ELR (cell line): Measurements from ENCODE around the gene ZMYND8.
"Not testable (repeated sequence)": the region's sequence is repeated elsewhere in the genome, so short reads cannot be mapped to it uniquely, and the experiment has no call there.

ENCODE experiments used
- DNase-seq: peaks from one replicate; pipeline ENCODE4 v3.0.0-alpha.2; 2015; ENCODE audit warnings: low read depth

ZMYND8 gene

DNA sequence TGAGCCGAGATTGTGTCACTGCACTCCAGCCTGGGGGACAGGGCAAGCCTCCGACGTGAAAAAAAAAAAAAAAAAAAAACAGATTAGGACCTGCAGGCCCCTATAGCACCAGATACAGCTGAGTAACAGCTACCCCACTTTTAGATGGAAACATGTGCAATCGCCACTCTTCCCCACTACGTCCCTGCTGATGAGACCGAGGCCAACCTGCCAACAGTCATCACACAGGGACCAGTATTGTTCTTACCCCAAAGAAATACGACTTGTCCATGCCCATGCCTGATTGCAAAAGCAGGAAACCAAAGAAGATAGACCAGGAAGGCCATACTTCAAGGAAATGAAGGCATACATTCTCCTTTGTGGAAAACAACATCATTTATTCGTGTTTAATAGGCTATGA lies 45.8 kb downstream of the ZMYND8 start:
- no peak for DNase-seq

DNA sequence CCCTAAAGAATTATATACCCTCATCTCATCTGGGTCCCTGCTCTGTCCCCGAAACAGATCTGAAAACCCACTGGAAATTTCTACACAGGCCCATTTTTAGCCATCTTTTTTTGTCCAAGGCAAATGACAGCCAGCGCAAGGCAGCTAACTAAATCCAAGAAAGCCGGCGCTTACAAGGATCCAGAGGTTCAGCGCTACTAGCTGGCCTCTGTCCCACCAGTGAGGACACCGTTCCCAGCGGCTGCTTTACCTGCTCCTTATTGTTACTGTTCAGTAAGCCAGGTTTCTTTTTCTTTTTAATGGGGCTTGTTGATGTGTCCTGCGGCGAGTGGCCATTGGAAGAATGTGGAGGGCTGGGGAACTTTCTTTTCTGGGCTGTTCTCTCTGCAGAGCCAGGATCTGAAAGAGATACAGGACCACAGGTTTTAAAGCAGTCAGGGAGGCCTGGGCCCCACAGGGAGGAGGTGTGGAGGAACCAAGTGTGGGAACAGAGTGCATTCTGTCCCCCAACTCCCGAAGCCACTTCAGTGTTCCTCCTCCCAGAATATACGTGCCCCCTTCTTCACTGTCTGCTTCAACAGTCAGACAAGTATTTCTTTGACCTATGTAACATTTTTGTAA lies 46.6 kb downstream of the ZMYND8 start:
- DNase-seq = no peak

DNA sequence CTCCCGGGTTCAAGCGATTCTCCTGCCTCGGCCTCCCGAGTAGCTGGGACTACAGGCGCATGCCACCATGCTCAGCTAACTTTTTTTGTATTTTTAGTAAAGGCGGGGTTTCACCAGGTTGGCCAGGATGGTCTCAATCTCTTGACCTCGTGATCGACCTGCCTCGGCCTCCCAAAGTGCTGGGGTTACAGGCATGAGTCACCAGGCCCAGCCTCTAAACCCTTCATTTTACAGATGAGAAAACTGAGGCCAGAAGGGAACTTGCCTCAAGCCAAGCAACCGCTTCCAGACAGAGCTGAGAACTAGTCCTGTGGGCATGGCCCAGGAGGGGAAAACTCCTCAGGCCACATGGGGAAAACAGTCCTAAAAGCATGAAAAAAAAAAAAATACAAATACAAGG lies 47.1 kb downstream of the ZMYND8 start:
- no peak for DNase-seq

DNA sequence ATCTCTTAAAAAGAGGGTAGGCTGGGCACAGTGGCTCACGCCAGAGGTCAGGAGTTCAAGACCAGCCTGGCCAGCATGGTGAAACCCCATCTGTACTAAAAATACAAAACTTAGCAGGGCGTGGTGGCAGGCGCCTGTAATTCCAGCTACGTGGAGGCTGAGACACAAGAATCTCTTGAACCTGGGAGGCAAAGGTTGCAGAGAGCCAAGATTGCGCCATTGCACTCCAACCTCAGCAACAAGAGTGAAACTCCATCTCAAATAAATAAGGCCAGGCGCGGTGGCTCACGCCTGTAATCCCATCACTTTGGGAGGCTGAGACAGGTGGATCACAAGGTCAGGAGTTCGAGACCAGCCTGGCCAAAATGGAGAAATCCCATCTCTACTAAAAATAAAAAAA lies 48.9 kb downstream of the ZMYND8 start:
- not testable (repeated sequence) for DNase-seq

DNA sequence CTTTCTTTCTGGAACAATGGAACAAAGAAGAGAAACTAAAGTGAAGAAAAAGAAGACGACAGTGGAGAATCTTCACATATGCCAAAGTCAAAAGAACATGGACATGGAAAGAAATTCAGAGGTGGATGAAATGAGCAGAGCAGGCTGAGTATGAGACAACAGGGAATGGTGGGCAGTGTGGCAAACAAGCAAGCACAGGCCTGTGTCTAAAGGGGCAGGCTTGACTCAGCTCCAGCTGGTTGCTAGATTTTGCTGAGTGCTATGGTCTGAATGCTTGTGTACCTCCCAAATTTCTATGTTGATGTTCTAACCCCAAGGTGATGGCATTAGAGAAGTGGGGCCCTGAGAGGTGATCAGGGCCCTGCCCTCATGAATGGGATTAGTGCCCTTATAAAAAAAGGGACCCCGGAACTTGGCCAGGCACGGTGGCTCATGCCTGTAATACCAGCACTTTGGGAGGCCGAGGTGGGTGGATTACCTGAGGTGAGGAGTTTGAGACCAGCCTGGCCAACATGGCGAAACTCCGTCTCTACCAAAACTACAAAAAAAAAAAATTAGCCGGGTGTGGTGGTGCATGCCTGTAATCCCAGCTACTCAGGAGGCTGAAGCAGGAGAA lies 49.6 kb downstream of the ZMYND8 start:
- no peak for DNase-seq

DNA sequence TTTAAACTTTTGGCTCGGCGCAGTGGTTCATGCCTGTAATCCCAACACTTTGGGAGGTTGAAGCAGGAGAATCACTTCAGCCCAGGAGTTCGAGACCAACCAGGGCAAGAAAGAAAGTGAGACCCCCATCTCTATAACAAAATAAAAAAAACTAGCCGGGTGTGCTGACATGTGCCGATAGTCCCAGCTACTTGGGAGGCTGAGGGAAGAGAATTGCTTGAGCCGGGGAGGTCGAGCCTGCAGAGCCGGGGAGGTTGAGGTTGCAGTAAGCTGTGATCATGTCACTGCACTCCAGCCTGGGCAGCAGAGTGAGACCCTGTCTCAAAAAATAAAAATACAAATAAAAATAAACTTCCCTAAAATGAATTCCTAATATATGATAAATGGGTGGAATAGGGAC lies 50.4 kb downstream of the ZMYND8 start:
- DNase-seq = no peak

DNA sequence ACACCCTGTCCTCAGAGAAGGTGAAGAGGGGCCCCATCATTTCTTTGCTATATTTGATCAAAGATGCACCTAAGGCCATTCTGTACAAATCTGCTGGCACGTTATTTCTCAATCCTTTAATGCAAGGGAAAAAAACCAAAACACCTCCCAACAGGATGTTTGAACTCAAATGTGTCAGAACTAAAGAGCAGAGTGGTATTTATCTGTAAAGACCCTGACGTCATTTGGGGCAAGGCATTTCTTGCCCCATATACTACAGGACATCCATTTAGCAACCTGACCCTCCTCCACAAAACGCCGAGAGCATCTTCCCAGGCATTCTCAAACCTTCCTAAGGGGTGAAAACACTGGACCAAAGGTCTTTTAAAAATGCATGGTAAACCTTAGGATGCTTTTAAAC lies 50.8 kb downstream of the ZMYND8 start:
- no peak for DNase-seq

DNA sequence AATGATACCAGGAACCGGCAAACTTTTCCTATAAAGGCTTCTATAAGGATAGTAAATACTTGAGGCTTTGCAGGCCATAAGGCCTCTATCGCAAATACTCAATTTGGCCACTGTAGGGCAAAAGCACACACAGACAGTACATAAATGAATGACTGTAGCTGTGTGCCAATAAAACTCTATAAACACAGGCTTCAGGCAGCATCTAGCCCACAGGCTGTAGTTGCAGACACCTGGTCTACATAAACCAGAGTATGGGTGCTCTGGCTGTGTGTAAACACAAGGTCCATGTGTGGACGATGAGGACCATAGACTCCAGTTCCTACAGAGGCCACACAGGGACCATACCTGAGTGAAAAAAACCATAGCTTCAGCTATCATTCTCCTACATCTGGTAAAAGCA lies 52.2 kb downstream of the ZMYND8 start:
- DNase-seq = peak; percentile 28

DNA sequence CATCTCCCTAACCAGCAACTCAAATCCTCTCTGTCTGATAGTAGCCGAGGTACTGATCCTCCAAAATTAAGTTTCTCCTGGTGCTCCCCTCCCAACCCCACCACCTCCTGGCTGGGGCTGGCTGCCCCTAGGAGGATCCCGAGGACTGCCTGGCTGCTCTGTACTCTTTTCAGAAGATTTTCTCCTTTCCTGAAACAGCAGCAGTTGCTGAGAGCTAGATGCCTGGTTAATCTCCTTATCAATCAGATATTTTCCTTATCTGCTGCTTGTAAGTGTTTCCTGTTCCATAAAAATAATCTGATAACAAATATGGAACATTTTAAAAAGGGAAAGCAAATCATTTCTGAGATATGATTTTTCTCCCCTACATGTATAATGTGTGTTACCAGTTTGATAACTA lies 52.8 kb downstream of the ZMYND8 start:
- no peak for DNase-seq

DNA sequence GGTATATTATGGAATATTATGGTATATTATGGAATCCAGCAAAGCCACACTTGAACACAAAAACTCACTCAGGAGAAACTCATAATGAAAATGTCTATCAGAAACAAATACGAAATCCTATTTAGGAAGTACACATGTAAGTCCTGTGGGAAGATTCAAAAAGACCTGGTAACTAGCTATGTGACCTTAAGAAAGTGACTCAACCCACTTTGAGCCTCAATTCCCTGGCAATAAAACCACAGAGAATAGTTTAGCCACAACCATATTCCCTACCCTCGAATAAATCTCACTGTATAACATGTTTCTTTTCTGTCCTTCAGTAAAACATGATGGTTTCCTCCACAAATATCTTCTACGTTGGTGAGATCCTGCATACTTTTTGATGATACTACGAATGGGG lies 56.4 kb downstream of the ZMYND8 start:
- peak; percentile 63 for DNase-seq

DNA sequence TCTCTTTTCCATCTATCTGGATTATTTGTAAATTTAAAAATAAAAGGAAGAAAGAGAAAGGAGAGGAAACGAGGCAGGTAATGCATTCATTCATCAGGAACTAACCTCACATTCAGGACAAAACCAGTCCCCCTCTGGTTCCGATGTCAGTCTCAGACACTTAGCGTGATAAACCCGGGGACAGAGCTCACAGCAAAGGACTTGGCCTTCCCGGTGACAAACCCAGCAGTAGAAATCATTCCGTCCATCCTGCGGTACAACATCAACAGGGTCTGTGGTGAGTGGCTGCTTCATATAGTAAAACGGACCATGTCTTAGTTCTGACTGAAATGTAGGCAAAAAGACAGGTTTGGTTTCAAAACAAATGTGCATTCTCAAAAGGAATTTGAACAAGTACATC lies 57.9 kb downstream of the ZMYND8 start:
- no peak for DNase-seq

DNA sequence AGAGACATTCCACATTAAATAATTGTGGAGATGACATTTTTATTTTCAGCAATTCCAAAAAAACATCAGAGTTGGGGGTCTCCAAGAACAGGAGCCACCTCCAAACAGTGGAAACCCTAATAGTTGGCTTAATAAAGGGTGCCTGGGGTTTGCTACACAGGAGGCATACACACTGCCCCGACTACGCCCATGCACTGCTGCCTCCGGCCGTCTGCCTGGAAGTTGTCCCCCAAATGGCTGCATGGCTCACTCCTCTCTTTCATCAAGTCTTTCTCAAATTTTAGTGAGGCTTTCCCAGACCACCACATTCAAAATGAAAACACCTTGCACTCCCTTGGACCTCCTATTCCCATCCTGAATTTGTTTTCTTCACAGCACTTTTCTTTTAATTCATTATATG lies 58.8 kb downstream of the ZMYND8 start:
- DNase-seq = no peak

DNA sequence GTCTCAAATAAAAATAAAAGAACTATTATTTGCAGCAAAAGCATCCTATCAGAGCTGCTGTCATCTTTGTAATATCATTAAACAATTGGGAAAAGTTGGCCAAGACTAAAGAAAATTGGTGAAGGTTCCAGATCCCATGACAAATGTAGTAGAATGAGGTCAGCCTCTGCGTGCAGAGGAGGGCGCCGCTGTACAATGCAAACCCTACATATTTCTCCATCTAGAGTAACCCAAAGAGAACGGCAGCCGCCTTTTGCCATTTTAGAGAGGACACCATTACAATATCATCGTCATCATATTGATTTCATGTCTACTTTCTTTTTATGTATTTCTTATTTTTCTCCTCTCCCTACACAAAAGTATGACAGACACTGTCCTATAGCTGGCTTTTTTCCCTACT lies 59.5 kb downstream of the ZMYND8 start:
- DNase-seq = peak; percentile 41

DNA sequence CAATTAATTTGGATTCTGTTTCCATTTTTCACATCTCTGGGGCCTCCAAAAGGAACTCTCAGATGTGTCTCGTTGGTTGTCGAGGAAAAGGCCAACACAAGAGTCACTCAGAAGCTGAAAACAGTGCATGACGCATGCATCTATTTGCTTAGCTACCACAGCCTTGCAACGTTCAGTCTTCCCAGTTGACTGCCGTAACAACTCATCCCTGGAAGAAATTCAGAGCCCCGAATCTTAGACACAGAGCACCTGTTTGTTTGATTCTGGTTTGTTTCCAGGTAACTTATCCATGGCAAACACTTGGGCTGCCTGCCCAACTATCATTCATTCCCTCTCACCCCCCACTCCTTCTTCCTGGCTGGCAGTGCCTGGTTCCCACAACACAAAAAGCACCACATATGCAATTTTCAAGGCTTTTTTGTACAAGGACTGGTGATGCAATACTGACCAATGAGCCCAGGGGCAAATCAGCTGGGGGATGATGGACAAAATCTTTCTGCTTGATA lies 60.5 kb downstream of the ZMYND8 start:
- no peak for DNase-seq

DNA sequence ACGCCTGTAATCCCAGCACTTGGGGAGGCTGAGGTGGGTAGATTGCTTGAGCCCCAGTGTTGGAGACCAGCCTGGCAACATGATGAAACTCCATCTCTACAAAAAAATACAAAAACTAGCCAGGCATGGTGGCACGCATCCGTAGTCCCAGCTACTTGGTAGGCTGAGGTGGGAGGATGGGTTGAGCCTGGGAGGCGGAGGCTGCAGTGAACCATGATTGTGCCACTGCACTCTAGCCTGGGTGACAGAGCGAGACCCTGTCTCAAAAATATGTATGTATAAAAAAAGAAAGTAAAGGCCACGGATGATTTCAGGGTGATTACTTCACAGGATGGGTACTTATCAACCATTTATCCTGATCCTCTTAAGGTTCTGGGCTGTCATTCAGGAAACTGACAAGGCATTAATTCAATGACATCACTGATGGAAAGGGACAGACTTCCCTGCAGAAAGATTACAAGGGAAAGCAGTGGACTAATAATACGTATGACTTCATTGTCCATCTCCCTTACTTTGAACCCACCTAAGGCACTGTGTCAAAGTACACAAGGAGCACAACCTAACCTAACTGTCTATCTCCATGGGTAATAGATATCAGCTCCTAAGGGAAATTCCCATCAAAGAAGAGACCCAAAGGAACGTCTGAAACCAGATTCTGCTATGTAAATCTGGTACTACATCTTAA lies 61.2 kb downstream of the ZMYND8 start:
- DNase-seq = no peak

DNA sequence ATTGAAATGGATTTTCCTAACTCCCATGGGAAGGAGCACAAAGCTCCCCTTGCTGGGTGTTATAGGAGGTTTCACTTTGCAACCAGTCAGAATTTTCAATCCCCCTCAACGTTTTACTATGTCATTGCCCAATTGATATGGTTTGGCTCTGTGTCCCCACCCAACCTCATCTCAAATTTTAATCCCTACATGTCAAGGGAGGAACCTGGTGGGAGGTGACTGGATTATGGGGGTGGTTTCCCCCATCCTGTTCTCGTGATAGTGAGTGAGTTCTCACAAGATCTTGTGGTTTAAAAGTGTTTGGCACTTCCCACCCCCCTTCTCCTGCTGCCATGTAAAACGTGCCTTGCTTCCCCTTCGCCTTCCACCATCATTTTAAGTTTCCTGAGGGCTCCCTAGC lies 62.9 kb downstream of the ZMYND8 start:
- DNase-seq = no peak

DNA sequence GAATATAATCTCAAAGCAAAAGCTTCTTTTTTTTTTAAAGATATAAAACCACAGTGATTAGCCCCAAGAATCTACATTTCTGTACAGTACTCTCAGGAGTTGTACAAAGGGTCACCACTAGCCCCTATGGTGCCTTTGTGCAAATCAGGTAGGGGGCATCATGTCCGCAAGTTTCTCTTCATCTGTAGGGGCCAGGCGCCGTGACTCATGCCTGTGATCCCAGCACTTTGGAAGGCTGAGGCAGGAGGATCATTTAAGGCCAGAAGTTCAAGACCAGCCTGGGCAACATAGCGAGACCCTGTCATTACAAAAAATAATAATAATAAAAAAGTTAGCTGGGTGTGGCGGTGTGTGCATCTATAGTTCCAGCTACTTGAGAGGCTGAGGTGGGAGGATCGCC lies 63.9 kb downstream of the ZMYND8 start:
- DNase-seq = no peak

DNA sequence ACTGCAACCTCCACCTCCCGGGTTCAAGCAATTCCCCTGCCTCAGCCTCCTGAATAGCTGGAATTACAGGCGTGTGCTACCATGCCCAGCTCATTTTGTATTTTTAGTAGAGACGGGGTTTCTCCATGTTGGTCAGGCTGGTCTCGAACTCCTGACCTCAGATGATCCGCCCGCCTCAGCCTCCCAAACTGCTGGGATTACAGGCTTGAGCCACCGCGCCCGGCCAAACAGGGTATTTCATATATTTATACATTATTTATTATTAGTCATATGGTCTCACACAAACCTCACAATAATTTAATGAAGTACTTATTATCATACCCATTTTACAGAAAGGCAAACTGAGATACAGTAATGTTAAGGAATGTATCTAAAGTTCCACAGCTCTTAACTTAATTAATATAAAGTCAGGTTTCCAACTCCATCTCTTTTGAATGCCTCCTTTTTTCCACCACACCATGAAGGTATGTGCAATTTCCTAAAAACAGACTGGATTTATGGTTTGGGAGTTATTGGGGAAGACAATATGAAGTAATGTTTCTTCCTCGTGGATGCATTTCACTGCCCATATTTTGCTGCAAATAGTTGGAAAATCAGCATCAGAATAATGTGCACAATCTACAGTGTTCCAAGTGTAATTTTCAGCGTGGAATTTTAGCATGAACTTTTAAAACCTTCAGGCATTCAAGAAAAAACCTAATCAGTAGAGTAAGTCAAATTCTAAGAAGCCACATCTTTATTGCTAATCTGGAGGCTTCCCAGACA lies 65.7 kb downstream of the ZMYND8 start:
- no peak for DNase-seq

DNA sequence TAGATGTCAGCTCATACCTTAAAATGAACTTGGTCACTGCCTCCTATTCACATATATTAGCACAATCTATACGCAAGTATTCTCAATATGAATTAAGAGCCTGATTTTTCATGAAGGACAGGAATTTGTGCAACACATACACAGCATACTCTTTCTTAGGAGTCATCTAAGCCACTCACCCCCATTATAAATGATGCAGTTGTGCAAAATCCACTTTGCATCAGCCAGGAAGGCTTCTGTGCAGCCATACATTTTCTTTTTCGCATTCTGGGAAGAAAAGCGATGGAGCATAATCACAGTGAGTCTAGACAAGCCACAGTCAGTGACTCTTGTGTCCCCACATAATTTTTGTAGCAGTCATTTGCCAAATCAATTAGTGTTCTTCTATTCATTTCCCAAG lies 66.5 kb downstream of the ZMYND8 start:
- no peak for DNase-seq

DNA sequence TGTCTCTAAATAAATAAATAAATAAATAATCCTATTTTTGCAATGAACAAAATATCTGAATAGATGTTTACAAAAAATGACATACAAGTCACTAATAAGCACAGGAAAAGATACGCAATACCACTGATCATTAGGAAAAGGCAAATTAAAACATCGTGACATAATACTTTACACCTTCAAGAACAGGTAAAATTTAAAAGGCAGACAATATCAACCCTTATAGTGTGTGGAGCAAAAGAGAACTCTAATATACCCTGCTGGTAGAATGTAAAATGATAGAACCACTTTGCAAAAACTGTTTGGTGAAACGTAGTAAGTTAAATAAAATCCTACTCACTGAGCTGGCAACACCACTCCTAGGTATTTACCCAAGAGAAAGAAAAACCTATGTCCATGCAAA lies 67.4 kb downstream of the ZMYND8 start:
- no peak for DNase-seq

DNA sequence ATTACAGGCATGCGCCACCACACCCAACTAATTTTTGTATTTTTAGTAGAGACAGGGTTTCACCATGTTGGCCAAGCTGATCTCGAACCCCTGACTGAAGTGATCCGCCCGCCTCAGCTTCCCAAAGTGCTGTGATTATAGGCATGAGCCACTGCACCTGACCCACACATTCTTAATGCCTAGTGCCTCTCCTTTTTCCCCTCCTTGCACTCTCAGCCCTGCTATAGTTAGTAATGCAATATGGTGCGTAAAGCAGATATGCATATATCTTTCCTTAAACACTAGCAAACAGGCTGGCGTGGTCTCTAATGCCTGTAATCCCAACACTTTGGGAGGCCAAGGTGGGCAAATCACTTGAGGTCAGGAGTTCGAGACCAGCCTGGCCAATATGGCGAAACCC lies 68.0 kb downstream of the ZMYND8 start:
- not testable (repeated sequence) for DNase-seq

DNA sequence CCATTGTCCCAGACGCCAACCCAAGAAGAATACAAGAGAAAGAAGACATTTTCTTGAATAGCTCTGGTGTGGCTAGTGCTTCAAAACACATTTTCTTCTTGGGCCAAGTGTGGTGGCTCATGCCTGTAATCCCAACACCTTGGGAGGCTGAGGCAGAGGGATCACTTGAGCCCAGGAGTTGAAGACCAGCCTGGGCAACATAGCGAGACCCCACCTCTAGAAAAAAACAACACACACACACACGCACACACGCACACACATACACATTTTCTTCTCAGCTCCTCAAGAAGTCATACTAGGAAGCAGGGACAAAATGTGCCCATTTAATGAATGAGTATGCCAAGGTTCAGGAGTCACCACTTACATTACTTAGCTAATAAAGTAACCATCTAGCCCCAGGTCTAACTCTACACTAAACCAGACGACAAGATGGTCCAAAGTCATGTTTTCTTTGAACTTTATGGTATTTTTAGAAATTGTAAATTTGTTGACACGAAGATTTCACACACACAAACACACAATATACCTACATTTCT lies 68.8 kb downstream of the ZMYND8 start:
- no peak for DNase-seq

DNA sequence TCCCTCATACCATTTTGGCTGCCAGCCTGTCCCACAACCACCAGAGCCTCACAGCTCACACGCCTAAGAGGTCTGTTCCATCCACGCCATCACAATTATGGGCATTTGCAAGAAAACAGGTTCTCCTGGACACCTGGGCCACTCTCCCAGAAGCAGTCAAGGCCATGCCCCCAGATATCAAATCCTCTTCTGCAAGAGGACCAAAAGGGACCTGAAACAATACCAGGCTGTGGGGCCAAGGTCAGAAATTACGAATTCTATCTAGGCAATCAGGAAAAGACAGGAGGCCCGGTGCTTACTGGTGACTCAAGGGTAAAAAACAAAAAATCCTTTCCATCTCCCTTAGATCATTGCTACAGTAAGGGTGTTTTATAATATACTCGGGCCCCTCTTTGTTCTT lies 69.8 kb downstream of the ZMYND8 start:
- no peak for DNase-seq
